ENCODE data around the gene AK3. TPM values are rescaled to one million over a fixed set of nuclear protein-coding genes. Genes with fewer than 3 reads are reported as not detected.
"Not testable (repeated sequence)": the region's sequence is repeated elsewhere in the genome, so short reads cannot be mapped to it uniquely, and the experiment has no call there.

AK3 gene
- total and polyA plus RNA-seq, 10 of the 15 experiments (the other 5 are each of a cell fraction or from before 2014, with no cell fraction given): 14.2 to 86.6 (median 43.9) TPM

DNA sequence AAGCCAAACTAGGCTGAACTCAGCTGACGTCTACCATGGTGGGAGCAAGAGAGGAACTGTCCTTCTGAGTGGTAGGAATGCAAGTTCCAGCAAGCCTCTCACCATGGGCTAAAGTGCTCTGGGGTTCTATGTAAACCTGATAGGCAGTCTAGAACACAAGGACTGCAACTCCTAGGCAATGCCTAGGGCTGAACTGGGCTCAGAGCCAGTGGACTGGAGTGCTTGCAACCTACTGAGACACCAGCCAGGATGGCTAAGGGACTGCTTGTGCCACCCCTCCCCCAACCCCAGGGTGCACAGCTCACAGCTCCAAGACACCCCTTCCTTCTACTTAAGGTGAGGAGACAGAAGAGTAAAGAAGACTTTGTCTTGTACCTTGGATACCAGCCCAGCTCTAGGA lies 39.6 kb upstream of the AK3 start:
- Histone ChIP-seq H3K4me3 (no peak overlapping the region), H3K27me3 (replicated peaks in 1 of 2; ENCODE audit: control insufficient read depth in 2 of 2, insufficient read depth in 2 of 2, low read length in 1 of 2) (no peaks in the 10 kb centered on the region), H3K79me2 (ENCODE audit: control insufficient read depth, insufficient read depth, low read length) (no peaks in the 10 kb centered on the region), H3K4me2 (ENCODE audit: control insufficient read depth, insufficient read depth) (no peak overlapping the region), H2AFZ (ENCODE audit: control insufficient read depth, low read depth, low read length) (no peak overlapping the region), H3K36me3 (ENCODE audit: control insufficient read depth in 2 of 2, insufficient read depth in 2 of 2, low read length in 1 of 2) (no peaks in the 10 kb centered on the region), H3K4me1 (ENCODE audit: control insufficient read depth, insufficient read depth, low read length) (no peaks in the 10 kb centered on the region), H4K20me1 (ENCODE audit: control insufficient read depth, insufficient read depth) (no peaks in the 10 kb centered on the region), H3K9me3 (replicated peaks; ENCODE audit: control insufficient read depth, insufficient read depth, low read length) (no peaks in the 10 kb centered on the region), H3K9ac (ENCODE audit: control insufficient read depth, insufficient read depth, low read length) (no peak overlapping the region), H3K27ac (ENCODE audit: control insufficient read depth, insufficient read depth) (no peak overlapping the region)
- ATAC-seq: no peak
- CTCF ChIA-PET: no interaction called here
- RAD21 ChIA-PET (ENCODE audit: unreplicated experiment): no interaction called here
- SMC1A ChIA-PET (ENCODE audit: uncharacterized antibody, unreplicated experiment): no interaction called here
- in situ Hi-C loops (cut with MboI) (no loop called here), intact Hi-C loops (cut with micrococcal nuclease; ENCODE audit: unreplicated experiment) (no loop called here)
- no peak for TF ChIP-seq MEF2B (IDR thresholded peaks at IDR 0.05; ENCODE audit: partially characterized antibody, poor library complexity, severe bottlenecking)
- TF ChIP-seq, protein P1, sequence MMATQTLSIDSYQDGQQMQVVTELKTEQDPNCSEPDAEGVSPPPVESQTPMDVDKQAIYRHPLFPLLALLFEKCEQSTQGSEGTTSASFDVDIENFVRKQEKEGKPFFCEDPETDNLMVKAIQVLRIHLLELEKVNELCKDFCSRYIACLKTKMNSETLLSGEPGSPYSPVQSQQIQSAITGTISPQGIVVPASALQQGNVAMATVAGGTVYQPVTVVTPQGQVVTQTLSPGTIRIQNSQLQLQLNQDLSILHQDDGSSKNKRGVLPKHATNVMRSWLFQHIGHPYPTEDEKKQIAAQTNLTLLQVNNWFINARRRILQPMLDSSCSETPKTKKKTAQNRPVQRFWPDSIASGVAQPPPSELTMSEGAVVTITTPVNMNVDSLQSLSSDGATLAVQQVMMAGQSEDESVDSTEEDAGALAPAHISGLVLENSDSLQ (IDR thresholded peaks at IDR 0.05): no peak
- no peak for TF ChIP-seq SMARCA5 (IDR thresholded peaks at IDR 0.05)
- no peak for TF ChIP-seq FOS (IDR thresholded peaks at IDR 0.05; ENCODE audit: borderline replicate concordance, extremely low read depth, insufficient read length)
- TF ChIP-seq SREBF1 (IDR thresholded peaks at IDR 0.05; ENCODE audit: low read length): no peak
- no peak for TF ChIP-seq EZH2 (IDR thresholded peaks at IDR 0.05; ENCODE audit: borderline replicate concordance, control insufficient read depth, low read depth, low read length)
- TF ChIP-seq, protein P2, sequence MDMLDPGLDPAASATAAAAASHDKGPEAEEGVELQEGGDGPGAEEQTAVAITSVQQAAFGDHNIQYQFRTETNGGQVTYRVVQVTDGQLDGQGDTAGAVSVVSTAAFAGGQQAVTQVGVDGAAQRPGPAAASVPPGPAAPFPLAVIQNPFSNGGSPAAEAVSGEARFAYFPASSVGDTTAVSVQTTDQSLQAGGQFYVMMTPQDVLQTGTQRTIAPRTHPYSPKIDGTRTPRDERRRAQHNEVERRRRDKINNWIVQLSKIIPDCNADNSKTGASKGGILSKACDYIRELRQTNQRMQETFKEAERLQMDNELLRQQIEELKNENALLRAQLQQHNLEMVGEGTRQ (IDR thresholded peaks at IDR 0.05; ENCODE audit: borderline replicate concordance, low read depth, low read length): no peak
- no peak for TF ChIP-seq CBX3 (IDR thresholded peaks at IDR 0.05; ENCODE audit: borderline replicate concordance, low read depth)
- no peak for TF ChIP-seq E4F1 (IDR thresholded peaks at IDR 0.05; ENCODE audit: borderline replicate concordance, partially characterized antibody)
- TF ChIP-seq FOXM1 (IDR thresholded peaks at IDR 0.05; ENCODE audit: low read depth, low read length): no peak
- no TSS peak for BruUV-seq (replicated peaks)
- no peak for DNase-seq (ENCODE audit: low read depth, low spot score)
- FAIRE-seq: no peak
- WGBS (ENCODE audit: insufficient coverage, insufficient replicate concordance, low lambda C conversion rate, missing lambda C conversion rate): 81% methylated on average over 1 of the region's 1 CpG
- POLR2A ChIA-PET: interaction anchor here (0.6 to 1.5 kb wide), 2 partner anchors 12 to 231 kb away, joined by 3 read pairs; no protein-coding TSS in a partner anchor

- SMC1A ChIA-PET (ENCODE audit: uncharacterized antibody, unreplicated experiment); H3K9me3 ChIP-seq (replicated peaks; ENCODE audit: control insufficient read depth, insufficient read depth, low read length); DNase-seq (ENCODE audit: low read depth, low spot score); H3K27me3 ChIP-seq (replicated peaks in 1 of 2; ENCODE audit: control insufficient read depth in 2 of 2, insufficient read depth in 2 of 2, low read length in 1 of 2); ATAC-seq; H3K27ac ChIP-seq (ENCODE audit: control insufficient read depth, insufficient read depth); CTCF ChIA-PET; intact Hi-C loops (cut with micrococcal nuclease; ENCODE audit: unreplicated experiment); H2AFZ ChIP-seq (ENCODE audit: control insufficient read depth, low read depth, low read length); FAIRE-seq; H3K36me3 ChIP-seq (ENCODE audit: control insufficient read depth in 2 of 2, insufficient read depth in 2 of 2, low read length in 1 of 2); BruUV-seq (replicated peaks); in situ Hi-C loops (cut with MboI); H3K79me2 ChIP-seq (ENCODE audit: control insufficient read depth, insufficient read depth, low read length); H3K4me1 ChIP-seq (ENCODE audit: control insufficient read depth, insufficient read depth, low read length); POLR2A ChIA-PET; H4K20me1 ChIP-seq (ENCODE audit: control insufficient read depth, insufficient read depth); RAD21 ChIA-PET (ENCODE audit: unreplicated experiment); H3K4me3 ChIP-seq; H3K9ac ChIP-seq (ENCODE audit: control insufficient read depth, insufficient read depth, low read length); H3K4me2 ChIP-seq (ENCODE audit: control insufficient read depth, insufficient read depth): not testable (repeated sequence)
- WGBS (ENCODE audit: insufficient coverage, insufficient replicate concordance, low lambda C conversion rate, missing lambda C conversion rate): 50% methylated on average over 2 of the region's 2 CpGs
Observed at GRCh38 chr9:4774958-4775357, 34.0 kb upstream of the AK3 start.
